HepG2 (cell line): ENCODE measurements around the gene CDK2AP2. TPM values are rescaled to one million over a fixed set of nuclear protein-coding genes. Genes with fewer than 3 reads are reported as not detected.
"Not testable (repeated sequence)": the region's sequence is repeated elsewhere in the genome, so short reads cannot be mapped to it uniquely, and the experiment has no call there.

Source experiments
- ATAC-seq: fragments of 200-7000 bp; cut with Tn5 transposase; 3 replicates; pipeline ENCODE4 v1.9.1; 2020; ENCODE audit warnings: mild to moderate bottlenecking, moderate library complexity
- BruUV-seq: library from RNA; stranded (reverse); fragments of 400-500 nt; replicated peaks from 2 replicates; lab custom pipeline; 2021; lab: Mats Ljungman, UMichigan
- CTCF ChIA-PET: fragments of 300-600 bp; formaldehyde crosslinking; extraction: SDS; loops from one replicate; lab custom pipeline; 2021; ENCODE audit warnings: low total read pairs, inconsistent platforms, low intra/inter-chr PET ratio; lab: Yijun Ruan, JAX
- POLR2A ChIA-PET: fragments of 350-600 bp; sonication (Branson Sonifier 250); formaldehyde crosslinking; loops from one replicate; lab custom pipeline; 2020; ENCODE audit warnings: antibody characterized with exemption, inconsistent platforms; lab: Yijun Ruan, JAX
- DNase-seq: peaks from one replicate; pipeline ENCODE4 v3.0.0-alpha.2; 2015; ENCODE audit warnings: low spot score
- FAIRE-seq: peaks from 3 replicates; lab custom pipeline; 2011; peaks lifted over from hg19 to GRCh38; lab: Jason Lieb, UNC
- H2AFZ ChIP-seq: one replicate; pipeline ENCODE4 v1.6.1; 2011; ENCODE audit warnings: low read length, inconsistent platforms
- H3K27ac ChIP-seq: fragments of 300-600 bp; 3 replicates; pipeline ENCODE4 v1.8.0; 2011; ENCODE audit warnings: mixed run types, mild to moderate bottlenecking, mixed read lengths, low read length, inconsistent platforms; ENCODE audit not compliant: insufficient read depth; ENCODE audit errors: extremely low read length
- H3K27me3 ChIP-seq, 2 experiments: fragments of 200-600 bp in 1 of 2; 2 replicates in 1 of 2; 3 replicates in 1 of 2; pipeline versions ENCODE4 v1.6.0 to v1.8.0; 2011; ENCODE audit warnings: low read length in 2 of 2, mild to moderate bottlenecking in 2 of 2, moderate library complexity in 2 of 2, inconsistent platforms in 1 of 2; ENCODE audit not compliant: insufficient read depth in 2 of 2, control insufficient read depth in 1 of 2
- H3K36me3 ChIP-seq, 2 experiments: fragments of 200-600 bp in 1 of 2; replicated peaks in 1 of 2; 2 replicates in 1 of 2; 3 replicates in 1 of 2; pipeline versions ENCODE4 v1.5.1 to v1.8.0; 2011; ENCODE audit warnings: low read length in 2 of 2, inconsistent platforms in 1 of 2; ENCODE audit not compliant: insufficient read depth in 2 of 2, control insufficient read depth in 1 of 2
- H3K4me1 ChIP-seq: 2 replicates; pipeline ENCODE4 v1.5.1; 2012; ENCODE audit warnings: low read length, inconsistent platforms; ENCODE audit not compliant: insufficient read depth
- H3K4me2 ChIP-seq: 2 replicates; pipeline ENCODE4 v1.6.0; 2011; ENCODE audit warnings: low read depth, low read length, inconsistent platforms
- H3K4me3 ChIP-seq, 3 experiments: fragments of 200-600 bp in 1 of 3; sonication (generic), shearing (Covaris generic) in 1 of 3; replicated peaks in 1 of 3; 2 replicates each; pipeline ENCODE4 v1.5.1; 2011 to 2016; ENCODE audit warnings: low read length in 3 of 3, inconsistent platforms in 2 of 3, low read depth in 2 of 3, mild to moderate bottlenecking in 2 of 3, control low read depth in 1 of 3, mixed read lengths in 1 of 3; ENCODE audit not compliant: insufficient read depth in 1 of 3
- H3K79me2 ChIP-seq: one replicate; pipeline ENCODE4 v1.6.1; 2011; ENCODE audit warnings: low read length, inconsistent platforms; ENCODE audit not compliant: insufficient read depth
- H3K9ac ChIP-seq: 2 replicates; pipeline ENCODE4 v1.6.0; 2011; ENCODE audit warnings: mild to moderate bottlenecking, low read depth, low read length, inconsistent platforms; ENCODE audit not compliant: insufficient read depth
- H3K9me3 ChIP-seq: 2 replicates; pipeline ENCODE4 v1.5.1; 2012; ENCODE audit warnings: mild to moderate bottlenecking, low read length
- H4K20me1 ChIP-seq: 2 replicates; pipeline ENCODE4 v1.6.0; 2011; ENCODE audit warnings: inconsistent platforms, mild to moderate bottlenecking, low read length, moderate library complexity; ENCODE audit not compliant: insufficient read depth
- DRAP1 ChIP-seq: IDR thresholded peaks from 2 replicates; pipeline ENCODE4 v1.6.1; 2016; ENCODE audit warnings: missing genetic modification reagents, missing compliant biosample characterization
- HOMEZ ChIP-seq: IDR thresholded peaks from 2 replicates; pipeline ENCODE4 v1.6.1; 2016; ENCODE audit warnings: low read depth
- KDM5B ChIP-seq: sonication (generic); formaldehyde crosslinking; IDR thresholded peaks from 2 replicates; pipeline ENCODE4 v1.4.0; 2020; ENCODE audit warnings: missing genetic modification reagents, mild to moderate bottlenecking, borderline replicate concordance
- MAFF ChIP-seq: IDR thresholded peaks from 2 replicates; pipeline ENCODE4 v1.6.1; 2011; ENCODE audit warnings: low read depth, low read length, improper control_type of control experiment
- MAFK ChIP-seq, 2 experiments: IDR thresholded peaks in 1 of 2; conservative IDR thresholded peaks in 1 of 2; 2 replicates each; pipeline ENCODE4 v1.6.1; 2011; ENCODE audit warnings: improper control_type of control experiment in 2 of 2, low read length in 2 of 2
- NFYC ChIP-seq: IDR thresholded peaks from 2 replicates; pipeline ENCODE4 v1.6.1; 2016; ENCODE audit warnings: missing genetic modification reagents, missing compliant biosample characterization
- POGZ ChIP-seq: sonication (generic); formaldehyde crosslinking; IDR thresholded peaks from 2 replicates; pipeline ENCODE4 v1.4.0; 2020; ENCODE audit warnings: mild to moderate bottlenecking, missing genetic modification reagents
- POLR2A ChIP-seq, 2 experiments: IDR thresholded peaks; 2 replicates each; pipeline ENCODE4 v1.6.1; 2011; ENCODE audit warnings: low read depth in 2 of 2, low read length in 2 of 2, mild to moderate bottlenecking in 1 of 2, moderate library complexity in 1 of 2; ENCODE audit not compliant: insufficient read depth in 1 of 2
- POLR2G ChIP-seq: fragments of 200-400 bp; formaldehyde crosslinking; IDR thresholded peaks from 2 replicates; pipeline ENCODE4 v1.6.1; 2018; ENCODE audit warnings: mild to moderate bottlenecking, low read depth, low read length, moderate library complexity
- SALL1 ChIP-seq: sonication (generic); formaldehyde crosslinking; IDR thresholded peaks from 2 replicates; pipeline ENCODE4 v1.8.0; 2022; ENCODE audit warnings: mild to moderate bottlenecking, missing genetic modification reagents
- SNAPC4 ChIP-seq: sonication (generic); formaldehyde crosslinking; IDR thresholded peaks from 2 replicates; pipeline ENCODE4 v1.4.0; 2020; ENCODE audit warnings: mild to moderate bottlenecking, missing genetic modification reagents
- SOX5 ChIP-seq: IDR thresholded peaks from 2 replicates; pipeline ENCODE4 v1.6.1; 2016; ENCODE audit warnings: borderline replicate concordance
- SP1 ChIP-seq, 2 experiments: fragments of 450-650 bp in 1 of 2; sonication (generic) in 1 of 2; formaldehyde crosslinking in 1 of 2; IDR thresholded peaks; 2 replicates each; pipeline versions ENCODE4 v1.4.0 to v1.6.1; 2016 to 2020; ENCODE audit warnings: missing genetic modification reagents in 1 of 2
- SP5 ChIP-seq: IDR thresholded peaks from 2 replicates; pipeline ENCODE4 v1.6.1; 2016; ENCODE audit warnings: low read depth, borderline replicate concordance
- ZMYM4 ChIP-seq: sonication (generic); formaldehyde crosslinking; IDR thresholded peaks from 2 replicates; pipeline ENCODE4 v1.8.1; 2023; ENCODE audit warnings: mild to moderate bottlenecking, missing genetic modification reagents
- WGBS: methylation state at CpG from one replicate; pipeline ENCODE4 v1.1.6; 2017; ENCODE audit warnings: low lambda C conversion rate; 5-methylcytosine and 5-hydroxymethylcytosine counted together
- in situ Hi-C: cut with HindIII; loops from 2 replicates; pipeline ENCODE4 v1.10.0; 2017; ENCODE audit warnings: low pct_unique_long_range_greater_than_20kb; ENCODE audit not compliant: extremely low pct_ligation_motif_present
- intact Hi-C: fragments of 100-400 bp; cut with micrococcal nuclease; formaldehyde crosslinking; loops from one replicate; pipeline ENCODE4 v1.10.0; 2022; ENCODE audit not compliant: unreplicated experiment
- polyA plus RNA-seq, 8 experiments: library from polyadenylated mRNA; depleted of rRNA in 3 of 8; stranded (reverse) in 7 of 8; unstranded in 1 of 8; fragments of >200 nt; fragmentation: Illumina TruSeq in 4 of 8; extraction: Trizol in 4 of 8; gene quantifications; 2 replicates each; pipeline versions ENCODE4 v1.2.1 to v1.2.3, GENCODE V29; 2011 to 2016; ENCODE audit warnings: low read depth in 4 of 8, missing spikeins in 1 of 8, mixed read lengths in 1 of 8; ENCODE audit not compliant: insufficient read depth in 1 of 8
- total RNA-seq, 5 experiments: library from RNA; depleted of rRNA; stranded (reverse); fragments of >200 nt; fragmentation: Illumina TruSeq; extraction: Trizol; gene quantifications; 2 replicates each; pipeline ENCODE4 v1.2.3, GENCODE V29; 2016; ENCODE audit warnings: low read depth in 1 of 5
- TF ChIP-seq, protein P1 (sequence below): sonication (generic); formaldehyde crosslinking; IDR thresholded peaks from 2 replicates; pipeline ENCODE4 v1.4.0; 2020; ENCODE audit warnings: missing genetic modification reagents

Gene CDK2AP2
- total and polyA plus RNA-seq, 2 of the 13 experiments (the other 11 are each of a cell fraction or from before 2014, with no cell fraction given): 15.0 to 23.2 TPM

DNA sequence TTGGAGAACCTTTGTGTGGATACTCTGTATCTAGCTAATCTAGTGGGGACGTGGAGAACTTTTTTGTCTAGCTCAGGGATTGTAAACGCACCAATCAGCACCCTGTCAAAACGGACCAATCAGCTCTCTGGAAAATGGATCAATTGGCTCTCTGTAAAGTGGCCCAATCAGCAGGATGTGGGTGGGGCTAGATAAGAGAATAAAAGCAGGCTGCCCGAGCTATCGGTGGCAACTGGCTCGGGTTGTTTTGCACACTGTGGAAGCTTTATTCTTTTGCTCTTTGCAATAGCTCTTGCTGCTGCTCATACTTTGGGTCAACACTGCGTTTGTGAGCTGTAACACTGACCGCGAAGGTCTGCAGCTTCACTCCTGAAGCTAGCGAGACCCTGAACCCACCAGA is 31.3 kb downstream of the CDK2AP2 start:
- Histone ChIP-seq H3K4me1 (peaks cover 49% of the 10 kb centered on the region), H3K27ac (peak overlapping the region; percentile 54), H3K4me2 (0 out of 2 replicates have a peak overlapping the region, but pooled peaks have one; percentile 28)
- H3K36me3 ChIP-seq; FAIRE-seq; H3K27me3 ChIP-seq; CTCF ChIA-PET; H3K9ac ChIP-seq; H4K20me1 ChIP-seq; H3K79me2 ChIP-seq; H2AFZ ChIP-seq; intact Hi-C loops; H3K4me3 ChIP-seq; in situ Hi-C loops; H3K9me3 ChIP-seq; BruUV-seq; TF ChIP-seq SP1 (IDR thresholded peaks at IDR 0.05): not testable (repeated sequence)
- POLR2A ChIA-PET: interaction anchor here (1.1 to 1.7 kb wide), 5 partner anchors 8 to 123 kb away, joined by 3 to 6 read pairs (median 4); partner anchors contain the start of genes POLD4 and PPP1CA
- 59% methylated on average over 10 of the region's 10 CpGs for WGBS
- DNase-seq (peak; percentile 36), ATAC-seq (peak; percentile 55)
- TF ChIP-seq SP1 (CRISPR knock-in tag; IDR thresholded peaks at IDR 0.05) (0 out of 2 replicates have a peak, but pooled peaks have one; percentile 26), DRAP1 (CRISPR knock-in tag) (peak; percentile 88), HOMEZ (peak; percentile 68; the same call in 1 of the 2 replicates), ZMYM4 (CRISPR knock-in tag) (peak; percentile 76), SALL1 (CRISPR knock-in tag) (0 out of 2 replicates have a peak, but pooled peaks have one; percentile 28), MAFF (0 out of 2 replicates have a peak, but pooled peaks have one; percentile 28), POGZ (CRISPR knock-in tag) (peak; percentile 66), NFYC (CRISPR knock-in tag) (peak; percentile 73), POLR2A (IDR thresholded peaks at IDR 0.05; ENCODE audit: insufficient read depth in 1 of 2, low read depth in 2 of 2, low read length in 2 of 2) (peak; percentile 59 to 79; a peak in 3 of 4 replicates), SOX5 (CRISPR knock-in tag) (0 out of 2 replicates have a peak, but pooled peaks have one; percentile 7), SNAPC4 (peak; percentile 57; the same call in 1 of the 2 replicates), POLR2G (peak; percentile 60), KDM5B (CRISPR knock-in tag) (0 out of 2 replicates have a peak, but pooled peaks have one; percentile 29), SP5 (CRISPR knock-in tag) (0 out of 2 replicates have a peak, but pooled peaks have one; percentile 12), MAFK (conservative IDR thresholded peaks at IDR 0.05 in 1 of 2, IDR thresholded peaks at IDR 0.05 in 1 of 2; ENCODE audit: low read length in 2 of 2) (0 out of 4 replicates have a peak, but pooled peaks of 1 of the 2 experiments have one; percentile 6)
- TF ChIP-seq, protein P1, sequence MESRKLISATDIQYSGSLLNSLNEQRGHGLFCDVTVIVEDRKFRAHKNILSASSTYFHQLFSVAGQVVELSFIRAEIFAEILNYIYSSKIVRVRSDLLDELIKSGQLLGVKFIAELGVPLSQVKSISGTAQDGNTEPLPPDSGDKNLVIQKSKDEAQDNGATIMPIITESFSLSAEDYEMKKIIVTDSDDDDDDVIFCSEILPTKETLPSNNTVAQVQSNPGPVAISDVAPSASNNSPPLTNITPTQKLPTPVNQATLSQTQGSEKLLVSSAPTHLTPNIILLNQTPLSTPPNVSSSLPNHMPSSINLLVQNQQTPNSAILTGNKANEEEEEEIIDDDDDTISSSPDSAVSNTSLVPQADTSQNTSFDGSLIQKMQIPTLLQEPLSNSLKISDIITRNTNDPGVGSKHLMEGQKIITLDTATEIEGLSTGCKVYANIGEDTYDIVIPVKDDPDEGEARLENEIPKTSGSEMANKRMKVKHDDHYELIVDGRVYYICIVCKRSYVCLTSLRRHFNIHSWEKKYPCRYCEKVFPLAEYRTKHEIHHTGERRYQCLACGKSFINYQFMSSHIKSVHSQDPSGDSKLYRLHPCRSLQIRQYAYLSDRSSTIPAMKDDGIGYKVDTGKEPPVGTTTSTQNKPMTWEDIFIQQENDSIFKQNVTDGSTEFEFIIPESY: 0 out of 2 replicates have a peak, but pooled peaks have one; percentile 23
